Upper lobe of left lung (tissue), 4 donors: Measurements from ENCODE around the gene ACVR1B.
A peak's percentile ranks its signal among the peaks of the same experiment; 100 is the strongest.

Experiments used
- EP300 ChIP-seq, 4 donors: sonication (generic); formaldehyde crosslinking; IDR thresholded peaks; one replicate each; pipeline ENCODE4 v1.5.1; 2017; ENCODE audit warnings: antibody characterized with exemption in 4 of 4, control low read depth in 2 of 4
- POLR2A ChIP-seq, 4 donors: fragments of 450-650 bp; IDR thresholded peaks; one replicate each; pipeline ENCODE4 v1.5.1; 2016 to 2017; ENCODE audit warnings: antibody characterized with exemption in 4 of 4, mild to moderate bottlenecking in 2 of 4
- POLR2AphosphoS5 ChIP-seq, 2 donors: sonication (generic); formaldehyde crosslinking; IDR thresholded peaks; one replicate each; pipeline ENCODE4 v1.5.1; 2017; ENCODE audit warnings: antibody characterized with exemption in 2 of 2
- TF ChIP-seq, protein P1 (sequence below), 6 experiments: fragments of 450-650 bp in 4 of 6; fragments of 200-600 bp in 2 of 6; sonication (generic) in 2 of 6; IDR thresholded peaks; one replicate each; pipeline ENCODE4 v1.5.1; 2016 to 2019; ENCODE audit warnings: antibody characterized with exemption in 6 of 6

DNA sequence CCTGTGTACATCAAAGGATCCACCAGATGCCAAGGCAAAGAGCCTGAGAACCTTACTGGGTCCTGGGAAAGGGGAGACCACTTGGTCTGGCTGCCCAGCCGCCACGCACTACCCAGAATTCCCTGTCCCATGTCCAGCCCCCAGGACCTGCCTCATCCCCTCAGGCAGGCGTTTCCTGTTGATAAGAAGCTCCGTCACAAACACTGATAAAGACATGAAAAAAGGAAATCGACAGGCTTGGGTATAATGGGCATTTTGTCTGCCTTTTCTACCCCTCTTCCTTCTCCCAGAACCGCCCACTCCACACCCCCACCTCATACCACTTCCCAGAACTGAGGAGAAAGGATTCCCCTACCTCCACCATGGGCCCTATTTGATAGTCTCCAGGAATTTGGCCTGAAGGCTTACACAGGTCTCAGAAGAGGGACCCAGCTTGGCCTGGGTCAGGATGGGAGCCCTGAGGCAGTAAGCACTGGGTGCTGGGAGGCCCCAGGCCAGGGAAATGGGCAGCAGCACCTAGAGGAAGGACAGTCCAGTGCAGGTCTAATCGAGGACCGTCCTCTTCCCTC, 25.4 kb upstream of the ACVR1B start:
- TF ChIP-seq, protein P1, sequence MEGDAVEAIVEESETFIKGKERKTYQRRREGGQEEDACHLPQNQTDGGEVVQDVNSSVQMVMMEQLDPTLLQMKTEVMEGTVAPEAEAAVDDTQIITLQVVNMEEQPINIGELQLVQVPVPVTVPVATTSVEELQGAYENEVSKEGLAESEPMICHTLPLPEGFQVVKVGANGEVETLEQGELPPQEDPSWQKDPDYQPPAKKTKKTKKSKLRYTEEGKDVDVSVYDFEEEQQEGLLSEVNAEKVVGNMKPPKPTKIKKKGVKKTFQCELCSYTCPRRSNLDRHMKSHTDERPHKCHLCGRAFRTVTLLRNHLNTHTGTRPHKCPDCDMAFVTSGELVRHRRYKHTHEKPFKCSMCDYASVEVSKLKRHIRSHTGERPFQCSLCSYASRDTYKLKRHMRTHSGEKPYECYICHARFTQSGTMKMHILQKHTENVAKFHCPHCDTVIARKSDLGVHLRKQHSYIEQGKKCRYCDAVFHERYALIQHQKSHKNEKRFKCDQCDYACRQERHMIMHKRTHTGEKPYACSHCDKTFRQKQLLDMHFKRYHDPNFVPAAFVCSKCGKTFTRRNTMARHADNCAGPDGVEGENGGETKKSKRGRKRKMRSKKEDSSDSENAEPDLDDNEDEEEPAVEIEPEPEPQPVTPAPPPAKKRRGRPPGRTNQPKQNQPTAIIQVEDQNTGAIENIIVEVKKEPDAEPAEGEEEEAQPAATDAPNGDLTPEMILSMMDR (IDR thresholded peaks at IDR 0.05), result no peak
- TF ChIP-seq POLR2A (IDR thresholded peaks at IDR 0.05) (no peak), POLR2AphosphoS5 (IDR thresholded peaks at IDR 0.05) (peak; percentile 74 to 75), EP300 (IDR thresholded peaks at IDR 0.05) (peak in 3 of 4 donors; percentile 34 to 80 (median 74))
